Keratinocyte (primary cell): ENCODE results near the gene ATL2. TPM values are rescaled to one million over a fixed set of nuclear protein-coding genes. Genes with fewer than 3 reads are reported as not detected.
"Not testable (repeated sequence)": the region's sequence is repeated elsewhere in the genome, so short reads cannot be mapped to it uniquely, and the experiment has no call there.

ENCODE experiments used
- DNase-seq: peaks from one replicate; pipeline ENCODE4 v3.0.0-alpha.2; 2011; ENCODE audit warnings: low read depth, missing footprints, low spot score
- FAIRE-seq: peaks from 2 replicates; lab custom pipeline; 2011; peaks lifted over from hg19 to GRCh38; lab: Jason Lieb, UNC
- H2AFZ ChIP-seq: 2 replicates; pipeline ENCODE4 v1.6.0; 2012; ENCODE audit warnings: low read length, control low read depth, inconsistent platforms; ENCODE audit not compliant: control insufficient read depth
- H3K27ac ChIP-seq: 2 replicates; pipeline ENCODE4 v1.5.1; 2011; ENCODE audit warnings: low read length; ENCODE audit not compliant: control insufficient read depth, insufficient read depth
- H3K27me3 ChIP-seq: 3 replicates; pipeline ENCODE4 v1.6.0; 2011; ENCODE audit warnings: low read length; ENCODE audit not compliant: control insufficient read depth, insufficient read depth; ENCODE audit errors: extremely low read depth
- H3K36me3 ChIP-seq, 2 experiments: 2 replicates in 1 of 2; 3 replicates in 1 of 2; pipeline ENCODE4 v1.5.1; 2011; ENCODE audit warnings: low read length in 2 of 2, mild to moderate bottlenecking in 1 of 2; ENCODE audit not compliant: control insufficient read depth in 2 of 2, insufficient read depth in 2 of 2; ENCODE audit errors: extremely low read depth in 1 of 2
- H3K4me1 ChIP-seq: 3 replicates; pipeline ENCODE4 v1.5.1; 2011; ENCODE audit warnings: low read length; ENCODE audit not compliant: control insufficient read depth, insufficient read depth; ENCODE audit errors: extremely low read depth
- H3K4me2 ChIP-seq: 3 replicates; pipeline ENCODE4 v1.6.0; 2011; ENCODE audit warnings: low read depth, low read length; ENCODE audit not compliant: control insufficient read depth, insufficient read depth; ENCODE audit errors: extremely low read depth
- H3K4me3 ChIP-seq, 3 experiments: fragments of 200-600 bp in 1 of 3; sonication (generic) in 1 of 3; 2 replicates in 2 of 3; 3 replicates in 1 of 3; pipeline ENCODE4 v1.5.1; 2011 to 2016; ENCODE audit warnings: low read length in 3 of 3, mild to moderate bottlenecking in 3 of 3, control low read depth in 2 of 3, inconsistent platforms in 1 of 3, low read depth in 1 of 3, mixed read lengths in 1 of 3, mixed run types in 1 of 3, moderate library complexity in 1 of 3; ENCODE audit not compliant: control insufficient read depth in 2 of 3, insufficient read depth in 2 of 3; ENCODE audit errors: extremely low read depth in 1 of 3
- H3K79me2 ChIP-seq: 2 replicates; pipeline ENCODE4 v1.6.0; 2012; ENCODE audit warnings: low read length; ENCODE audit not compliant: control insufficient read depth, insufficient read depth
- H3K9ac ChIP-seq: 3 replicates; pipeline ENCODE4 v1.6.0; 2011; ENCODE audit warnings: low read length; ENCODE audit not compliant: control insufficient read depth, insufficient read depth; ENCODE audit errors: extremely low read depth
- H3K9me1 ChIP-seq: 3 replicates; pipeline ENCODE4 v1.6.0; 2011; ENCODE audit warnings: low read length; ENCODE audit not compliant: control insufficient read depth, insufficient read depth; ENCODE audit errors: extremely low read depth
- H3K9me3 ChIP-seq: 2 replicates; pipeline ENCODE4 v1.5.1; 2012; ENCODE audit warnings: low read depth, low read length; ENCODE audit not compliant: control insufficient read depth
- H4K20me1 ChIP-seq: 3 replicates; pipeline ENCODE4 v1.6.0; 2011; ENCODE audit warnings: low read length; ENCODE audit not compliant: control insufficient read depth, insufficient read depth; ENCODE audit errors: extremely low read depth
- CTCF ChIP-seq, 3 experiments: IDR thresholded peaks in 1 of 3; conservative IDR thresholded peaks in 1 of 3; optimal IDR thresholded peaks in 1 of 3; 2 replicates in 2 of 3; 3 replicates in 1 of 3; pipeline versions ENCODE3 to v1.5.1; 2011; ENCODE audit warnings: low read length in 3 of 3, mild to moderate bottlenecking in 3 of 3, moderate library complexity in 2 of 3, control low read depth in 1 of 3, inconsistent platforms in 1 of 3; ENCODE audit not compliant: insufficient read depth in 2 of 3; ENCODE audit errors: extremely low read depth in 1 of 3
- EZH2 ChIP-seq: IDR thresholded peaks from one replicate; pipeline ENCODE4 v1.6.1; 2012; ENCODE audit warnings: inconsistent platforms, mild to moderate bottlenecking, low read length, moderate library complexity
- dilution Hi-C: fragments of 300-500 bp; cut with MboI; formaldehyde crosslinking; loops from one replicate; pipeline ENCODE4 v1.7.0; 2020; ENCODE audit warnings: low sequenced_read_pairs; ENCODE audit not compliant: extremely low pct_ligation_motif_present
- polyA plus RNA-seq, 5 experiments: library from polyadenylated mRNA; depleted of rRNA in 3 of 5; stranded (reverse) in 3 of 5; stranded (forward) in 1 of 5; unstranded in 1 of 5; fragments of >200 nt; gene quantifications; 1 replicate in 1 of 5; 2 replicates in 3 of 5; 3 replicates in 1 of 5; pipeline versions ENCODE4 v1.2.1 to v1.2.3, GENCODE V29; 2011 to 2012; ENCODE audit warnings: missing spikeins in 2 of 5, low read depth in 1 of 5, low replicate concordance in 1 of 5

Gene ATL2
- polyA plus RNA-seq, 1 donor (not counting 4 experiments of a cell fraction or from before 2014, with no cell fraction given): 83.2 TPM

GRCh38 chr2:38260469-38260868 is 116.6 kb downstream of the ATL2 start:
- Histone ChIP-seq H4K20me1 (no peaks in the 10 kb centered on the region), H3K36me3 (no peaks in the 10 kb centered on the region), H3K4me1 (no peaks in the 10 kb centered on the region), H2AFZ (no peak overlapping the region), H3K9ac (no peak overlapping the region), H3K27me3 (no peaks in the 10 kb centered on the region), H3K9me1 (no peaks in the 10 kb centered on the region), H3K79me2 (no peaks in the 10 kb centered on the region), H3K4me2 (no peak overlapping the region), H3K4me3 (no peak overlapping the region), H3K9me3 (no peaks in the 10 kb centered on the region), H3K27ac (no peak overlapping the region)
- DNase-seq: no peak
- dilution Hi-C loops: loop anchor here (5.0 kb wide), 1 partner anchor 58 kb away; no protein-coding TSS in a partner anchor
- no peak for FAIRE-seq
- TF ChIP-seq CTCF (optimal IDR thresholded peaks at IDR 0.05 in 1 of 3, IDR thresholded peaks at IDR 0.05 in 1 of 3, conservative IDR thresholded peaks at IDR 0.05 in 1 of 3; ENCODE audit: extremely low read depth in 1 of 3, insufficient read depth in 2 of 3, low read length in 3 of 3) (no peak), EZH2 (no peak)

DNA sequence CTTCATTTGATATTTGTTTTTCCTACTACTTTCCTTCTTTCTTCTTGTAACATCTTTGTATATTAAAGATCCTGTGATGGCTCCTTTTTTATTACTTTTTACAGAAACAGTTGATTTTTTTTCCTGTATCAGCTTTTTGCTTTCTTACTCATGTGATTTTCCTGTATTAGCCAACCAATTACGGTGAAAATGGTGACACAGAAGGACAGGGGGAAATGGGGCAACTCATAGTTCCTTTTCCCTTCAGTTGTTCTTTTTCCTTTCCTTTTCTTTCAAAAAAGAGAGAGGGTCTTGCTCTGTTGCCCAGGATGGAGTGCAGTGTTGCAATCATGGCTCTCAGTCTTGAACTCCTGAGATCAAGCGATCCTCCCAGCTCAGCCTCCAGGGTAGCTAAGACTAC is 117.8 kb downstream of the ATL2 start:
- FAIRE-seq (no peak), DNase-seq (no peak)
- H3K9me1 ChIP-seq: no peaks in the 10 kb centered on the region
- no peaks in the 10 kb centered on the region for H4K20me1 ChIP-seq
- H3K36me3 ChIP-seq: no peaks in the 10 kb centered on the region
- dilution Hi-C loops: no loop called here
- no peaks in the 10 kb centered on the region for H3K9me3 ChIP-seq
- H3K79me2 ChIP-seq: no peaks in the 10 kb centered on the region
- H3K4me1 ChIP-seq: no peaks in the 10 kb centered on the region
- H3K27ac ChIP-seq: no peak overlapping the region
- no peak overlapping the region for H3K4me3 ChIP-seq
- H3K4me2 ChIP-seq: no peak overlapping the region
- no peak overlapping the region for H2AFZ ChIP-seq
- TF ChIP-seq EZH2: no peak
- no peak for TF ChIP-seq CTCF (optimal IDR thresholded peaks at IDR 0.05 in 1 of 3, IDR thresholded peaks at IDR 0.05 in 1 of 3, conservative IDR thresholded peaks at IDR 0.05 in 1 of 3; ENCODE audit: extremely low read depth in 1 of 3, insufficient read depth in 2 of 3, low read length in 3 of 3)
- H3K27me3 ChIP-seq: no peaks in the 10 kb centered on the region
- no peak overlapping the region for H3K9ac ChIP-seq

DNA sequence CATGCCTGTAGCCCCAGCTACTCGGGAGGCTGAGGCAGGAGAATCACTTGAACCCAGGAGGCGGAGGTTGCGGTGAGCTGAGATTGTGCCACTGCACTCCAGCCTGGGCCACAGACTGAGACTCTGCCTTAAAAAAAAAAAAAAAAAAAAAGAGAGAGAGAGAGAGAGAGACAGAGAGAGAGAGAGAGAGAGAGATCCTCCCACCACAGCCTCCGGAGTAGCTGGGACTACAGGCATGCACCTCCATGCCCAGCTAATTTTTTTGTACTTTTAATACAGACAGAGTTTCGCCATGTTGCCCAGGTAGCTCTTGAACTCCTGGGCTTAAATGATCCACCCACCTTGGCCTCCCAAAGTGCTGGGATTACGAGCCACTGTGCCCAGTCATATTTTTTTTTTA is 119.4 kb downstream of the ATL2 start:
- FAIRE-seq, H3K4me3 ChIP-seq, DNase-seq, H3K4me2 ChIP-seq, H3K9ac ChIP-seq, H3K36me3 ChIP-seq, H3K9me1 ChIP-seq, H2AFZ ChIP-seq, dilution Hi-C loops, H4K20me1 ChIP-seq, H3K4me1 ChIP-seq, H3K27me3 ChIP-seq, H3K79me2 ChIP-seq, H3K9me3 ChIP-seq, H3K27ac ChIP-seq: not testable (repeated sequence)
